NCI-H748 treated with DMSO at 0.1 percent for 48 hours (cell line): ENCODE results near the gene ATP8B4.

Experiments
- DNase-seq: peaks from one replicate; lab custom pipeline; 2025; lab: John Stamatoyannopoulos, UW

ATP8B4 gene

GRCh38 chr15:49953421-49953820 lies 165.6 kb downstream of the ATP8B4 start:
- no peak for DNase-seq

GRCh38 chr15:49946681-49947080 lies 172.4 kb downstream of the ATP8B4 start:
- DNase-seq, result no peak

- no peak for DNase-seq
These were observed 184.5 kb downstream of the ATP8B4 start for GRCh38 chr15:49934487-49934886.

- DNase-seq, result no peak
These were observed 191.7 kb downstream of the ATP8B4 start for GRCh38 chr15:49927189-49927861.

- DNase-seq, result no peak
These were observed 192.3 kb downstream of the ATP8B4 start for GRCh38 chr15:49926740-49927139.

- DNase-seq, result no peak
These were observed 195.4 kb downstream of the ATP8B4 start for GRCh38 chr15:49923671-49924070.

GRCh38 chr15:49919034-49919433 lies 200.0 kb downstream of the ATP8B4 start:
- DNase-seq, result no peak

GRCh38 chr15:49918121-49918520 lies 200.9 kb downstream of the ATP8B4 start:
- DNase-seq, result no peak

GRCh38 chr15:49916998-49917397 lies 202.0 kb downstream of the ATP8B4 start:
- no peak for DNase-seq

- no peak for DNase-seq
These were observed 203.2 kb downstream of the ATP8B4 start for GRCh38 chr15:49915822-49916221.

- no peak for DNase-seq
These were observed 210.1 kb downstream of the ATP8B4 start for GRCh38 chr15:49908933-49909295.

GRCh38 chr15:49908236-49908932 lies 210.6 kb downstream of the ATP8B4 start:
- no peak for DNase-seq

- no peak for DNase-seq
These were observed 212.1 kb downstream of the ATP8B4 start for GRCh38 chr15:49906966-49907365.

GRCh38 chr15:49905221-49905620 lies 213.8 kb downstream of the ATP8B4 start:
- no peak for DNase-seq

- no peak for DNase-seq
These were observed 214.7 kb downstream of the ATP8B4 start for GRCh38 chr15:49904296-49904695.

- DNase-seq, result no peak
These were observed 216.1 kb downstream of the ATP8B4 start for GRCh38 chr15:49902685-49903501.

- DNase-seq, result no peak
These were observed 216.9 kb downstream of the ATP8B4 start for GRCh38 chr15:49901996-49902684.

- no peak for DNase-seq
These were observed 217.7 kb downstream of the ATP8B4 start for GRCh38 chr15:49901321-49901720.

- DNase-seq, result no peak
These were observed 218.2 kb downstream of the ATP8B4 start for GRCh38 chr15:49900903-49901235.

GRCh38 chr15:49900006-49900902 lies 218.8 kb downstream of the ATP8B4 start:
- DNase-seq, result no peak

GRCh38 chr15:49898575-49899283 lies 220.3 kb downstream of the ATP8B4 start:
- DNase-seq, result no peak
